ENCODE results near the gene MTPN. TPM values are rescaled to one million over a fixed set of nuclear protein-coding genes. Genes with fewer than 3 reads are reported as not detected.

The MTPN gene
- polyA plus RNA-seq, 3 donors = 73.6 to 156 (median 142) TPM

- Mint-ChIP-seq H3K9me3 (peaks cover 0 to 1% (median 0%) of the 10 kb centered on the region in 7 donors), H3K27me3 (ENCODE audit: low read depth in 3 of 3) (peaks cover 1 to 8% (median 4%) of the 10 kb centered on the region in 3 donors), H3K36me3 (no peaks in the 10 kb centered on the region), H3K4me3 (peak overlapping the region in 1 of 2 donors; percentile 39), H3K4me1 (peaks cover 12% of the 10 kb centered on the region), H3K27ac (peak overlapping the region in 1 of 7 donors; percentile 62)
- TF ChIP-seq, protein P1, sequence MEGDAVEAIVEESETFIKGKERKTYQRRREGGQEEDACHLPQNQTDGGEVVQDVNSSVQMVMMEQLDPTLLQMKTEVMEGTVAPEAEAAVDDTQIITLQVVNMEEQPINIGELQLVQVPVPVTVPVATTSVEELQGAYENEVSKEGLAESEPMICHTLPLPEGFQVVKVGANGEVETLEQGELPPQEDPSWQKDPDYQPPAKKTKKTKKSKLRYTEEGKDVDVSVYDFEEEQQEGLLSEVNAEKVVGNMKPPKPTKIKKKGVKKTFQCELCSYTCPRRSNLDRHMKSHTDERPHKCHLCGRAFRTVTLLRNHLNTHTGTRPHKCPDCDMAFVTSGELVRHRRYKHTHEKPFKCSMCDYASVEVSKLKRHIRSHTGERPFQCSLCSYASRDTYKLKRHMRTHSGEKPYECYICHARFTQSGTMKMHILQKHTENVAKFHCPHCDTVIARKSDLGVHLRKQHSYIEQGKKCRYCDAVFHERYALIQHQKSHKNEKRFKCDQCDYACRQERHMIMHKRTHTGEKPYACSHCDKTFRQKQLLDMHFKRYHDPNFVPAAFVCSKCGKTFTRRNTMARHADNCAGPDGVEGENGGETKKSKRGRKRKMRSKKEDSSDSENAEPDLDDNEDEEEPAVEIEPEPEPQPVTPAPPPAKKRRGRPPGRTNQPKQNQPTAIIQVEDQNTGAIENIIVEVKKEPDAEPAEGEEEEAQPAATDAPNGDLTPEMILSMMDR (IDR thresholded peaks at IDR 0.05) = no peak
- intact Hi-C loops (cut with micrococcal nuclease) = no loop called here
- no peaks in the 10 kb centered on the region for H3K79me2 ChIP-seq (ENCODE audit: insufficient read depth, low read length)
- no peaks in the 10 kb centered on the region for H3K27me3 ChIP-seq (ENCODE audit: control insufficient read depth in 2 of 2, insufficient read depth in 2 of 2, low read length in 2 of 2)
- H3K36me3 ChIP-seq (replicated peaks in 1 of 2; ENCODE audit: control insufficient read depth in 1 of 2, insufficient read depth in 2 of 2, low read length in 2 of 2) = no peaks in the 10 kb centered on the region
- no CpG with 5 or more reads among the region's 1 CpG for WGBS (ENCODE audit: insufficient coverage)
- H2AFZ ChIP-seq (ENCODE audit: insufficient read depth, low read depth, low read length, poor library complexity, severe bottlenecking) = no peak overlapping the region
- DNase-seq = no peak
- no peak overlapping the region for H3K9ac ChIP-seq (ENCODE audit: insufficient read depth, low read length, poor library complexity, severe bottlenecking)
- H3K9me3 ChIP-seq (replicated peaks in 1 of 2; ENCODE audit: control insufficient read depth in 1 of 2, insufficient read depth in 1 of 2, low read length in 2 of 2) = no peaks in the 10 kb centered on the region
- no peak overlapping the region for H3K4me2 ChIP-seq (replicated peaks; ENCODE audit: extremely low read depth, low read length, poor library complexity, severe bottlenecking)
- no peak overlapping the region for H3K4me3 ChIP-seq (replicated peaks in 1 of 3; ENCODE audit: low read depth in 2 of 3, low read length in 3 of 3)
- H3K4me1 ChIP-seq (ENCODE audit: control insufficient read depth in 1 of 2, insufficient read depth in 2 of 2, low read length in 2 of 2) = no peaks in the 10 kb centered on the region
- H3K27ac ChIP-seq (ENCODE audit: low read depth in 1 of 2, low read length in 2 of 2) = no peak overlapping the region
- no peaks in the 10 kb centered on the region for H4K20me1 ChIP-seq (ENCODE audit: insufficient read depth, low read length)
Measured at GRCh38 chr7:135990258-135990657, 13.1 kb upstream of the MTPN start.

GRCh38 chr7:135981958-135982646 lies 4.9 kb upstream of the MTPN start:
- peak overlapping the region; percentile 56 to 92 for H3K4me3 Mint-ChIP-seq
- intact Hi-C loops (cut with micrococcal nuclease) = loop anchor here in 1 of 2 donors (5.0 kb wide), 1 partner anchor 320 kb away; the partner anchor contains the start of gene STMP1
- peaks cover 0 to 1% (median 0%) of the 10 kb centered on the region in 3 donors for H3K27me3 Mint-ChIP-seq (ENCODE audit: low read depth in 3 of 3)
- Histone ChIP-seq H3K27me3 (ENCODE audit: control insufficient read depth in 2 of 2, insufficient read depth in 2 of 2, low read length in 2 of 2) (no peaks in the 10 kb centered on the region), H3K36me3 (replicated peaks in 1 of 2; ENCODE audit: control insufficient read depth in 1 of 2, insufficient read depth in 2 of 2, low read length in 2 of 2) (no peaks in the 10 kb centered on the region), H3K9ac (ENCODE audit: insufficient read depth, low read length, poor library complexity, severe bottlenecking) (no peak overlapping the region), H3K9me3 (replicated peaks in 1 of 2; ENCODE audit: control insufficient read depth in 1 of 2, insufficient read depth in 1 of 2, low read length in 2 of 2) (no peaks in the 10 kb centered on the region), H3K4me3 (replicated peaks in 1 of 3; ENCODE audit: low read depth in 2 of 3, low read length in 3 of 3) (peak overlapping the region in 1 of 3 experiments; percentile 69), H3K79me2 (ENCODE audit: insufficient read depth, low read length) (peaks cover 9% of the 10 kb centered on the region), H2AFZ (ENCODE audit: insufficient read depth, low read depth, low read length, poor library complexity, severe bottlenecking) (no peak overlapping the region), H3K4me2 (replicated peaks; ENCODE audit: extremely low read depth, low read length, poor library complexity, severe bottlenecking) (peak overlapping the region; percentile 73), H4K20me1 (ENCODE audit: insufficient read depth, low read length) (no peaks in the 10 kb centered on the region), H3K27ac (ENCODE audit: low read depth in 1 of 2, low read length in 2 of 2) (peak overlapping the region; percentile 3 to 96), H3K4me1 (ENCODE audit: control insufficient read depth in 1 of 2, insufficient read depth in 2 of 2, low read length in 2 of 2) (peaks cover 39 to 50% of the 10 kb centered on the region in 2 donors)
- H3K4me1 Mint-ChIP-seq = peaks cover 46% of the 10 kb centered on the region
- no peaks in the 10 kb centered on the region for H3K36me3 Mint-ChIP-seq
- H3K9me3 Mint-ChIP-seq = peaks cover 0 to 3% (median 0%) of the 10 kb centered on the region in 7 donors
- H3K27ac Mint-ChIP-seq = peak overlapping the region; percentile 32 to 98 (median 96)
- TF ChIP-seq, protein P1 (IDR thresholded peaks at IDR 0.05) = no peak
- WGBS (ENCODE audit: insufficient coverage) = 78% methylated on average over 1 of the region's 8 CpGs
- DNase-seq = no peak

Measured in CD14-positive monocyte (primary cell).